K562 (cell line): ENCODE measurements around the gene ADSS1. TPM values are rescaled to one million over a fixed set of nuclear protein-coding genes. Genes with fewer than 3 reads are reported as not detected.

Source experiments
- ATAC-seq: fragments of 200-7000 bp; cut with Tn5 transposase; 3 replicates; pipeline ENCODE4 v1.9.1; 2020; ENCODE audit warnings: moderate library complexity
- BruUV-seq: library from RNA; stranded (reverse); fragments of 400-500 nt; replicated peaks from 2 replicates; lab custom pipeline; 2021; lab: Mats Ljungman, UMichigan
- CTCF ChIA-PET: fragments of 300-600 bp; formaldehyde crosslinking; extraction: SDS; loops from one replicate; lab custom pipeline; 2021; ENCODE audit warnings: low intra/inter-chr PET ratio; lab: Yijun Ruan, JAX
- POLR2A ChIA-PET: fragments of 300-600, 350-650 bp; sonication (Branson Sonifier 250); formaldehyde crosslinking; extraction: SDS; loops from one replicate; lab custom pipeline; 2021; ENCODE audit warnings: antibody characterized with exemption, inconsistent platforms; lab: Yijun Ruan, JAX
- DNase-seq, 4 experiments: peaks; one replicate each; pipeline versions ENCODE4 v3.0.0 to v3.0.0-alpha.2; 2011 to 2018; ENCODE audit warnings: low spot score in 3 of 4, mixed read lengths in 3 of 4; ENCODE audit errors: extremely low read depth in 1 of 4
- FAIRE-seq: peaks from 2 replicates; lab custom pipeline; 2011; peaks lifted over from hg19 to GRCh38; lab: Jason Lieb, UNC
- H2AFZ ChIP-seq: 2 replicates; pipeline ENCODE4 v1.6.0; 2011; ENCODE audit warnings: low read depth, low read length, control low read depth, inconsistent platforms
- H3K27ac ChIP-seq: fragments of 200-600 bp; 3 replicates; pipeline ENCODE4 v1.8.0; 2011; ENCODE audit warnings: low read depth, mild to moderate bottlenecking, control low read depth, inconsistent platforms, low read length, moderate library complexity, mixed read lengths; ENCODE audit errors: extremely low read depth
- H3K27me3 ChIP-seq, 2 experiments: fragments of 300-600 bp in 1 of 2; 2 replicates in 1 of 2; 3 replicates in 1 of 2; pipeline versions ENCODE4 v1.6.0 to v1.8.0; 2011; ENCODE audit warnings: inconsistent platforms in 2 of 2, low read length in 2 of 2, mild to moderate bottlenecking in 1 of 2, mixed read lengths in 1 of 2, moderate library complexity in 1 of 2; ENCODE audit not compliant: control insufficient read depth in 2 of 2, insufficient read depth in 2 of 2
- H3K36me3 ChIP-seq: fragments of 300-600 bp; 3 replicates; pipeline ENCODE4 v1.8.0; 2011; ENCODE audit warnings: mild to moderate bottlenecking, low read length, inconsistent platforms; ENCODE audit not compliant: control insufficient read depth, insufficient read depth
- H3K4me1 ChIP-seq, 2 experiments: fragments of 200-600 bp in 1 of 2; replicated peaks in 1 of 2; 2 replicates in 1 of 2; 3 replicates in 1 of 2; pipeline versions ENCODE4 v1.5.1 to v1.8.0; 2011; ENCODE audit warnings: inconsistent platforms in 2 of 2, low read length in 2 of 2, mild to moderate bottlenecking in 1 of 2, mixed read lengths in 1 of 2, moderate library complexity in 1 of 2; ENCODE audit not compliant: control insufficient read depth in 2 of 2, insufficient read depth in 2 of 2
- H3K4me2 ChIP-seq: 2 replicates; pipeline ENCODE4 v1.6.1; 2011; ENCODE audit warnings: low read length, control low read depth, inconsistent platforms, mixed read lengths; ENCODE audit not compliant: insufficient read depth
- H3K4me3 ChIP-seq: fragments of 200-600 bp; sonication (generic), shearing (Covaris generic); 2 replicates; pipeline ENCODE4 v1.5.1; 2016; ENCODE audit warnings: control low read depth, inconsistent platforms
- H3K79me2 ChIP-seq: fragments of 200-600 bp; 3 replicates; pipeline ENCODE4 v1.8.0; 2011; ENCODE audit warnings: low read length, inconsistent platforms; ENCODE audit not compliant: control insufficient read depth, insufficient read depth
- H3K9ac ChIP-seq, 2 experiments: 2 replicates each; pipeline versions ENCODE4 v1.6.0 to v1.6.1; 2011; ENCODE audit warnings: low read depth in 2 of 2, low read length in 2 of 2, control low read depth in 1 of 2, inconsistent platforms in 1 of 2, mild to moderate bottlenecking in 1 of 2, mixed read lengths in 1 of 2; ENCODE audit not compliant: insufficient read depth in 1 of 2
- H3K9me1 ChIP-seq: one replicate; pipeline ENCODE4 v1.6.0; 2011; ENCODE audit warnings: inconsistent platforms, mild to moderate bottlenecking, low read length, moderate library complexity; ENCODE audit not compliant: control insufficient read depth, insufficient read depth
- H3K9me3 ChIP-seq: replicated peaks from 2 replicates; pipeline ENCODE4 v1.5.1; 2011; ENCODE audit warnings: low read depth, low read length, inconsistent platforms; ENCODE audit not compliant: control insufficient read depth, insufficient read depth
- H4K20me1 ChIP-seq: replicated peaks from 2 replicates; pipeline ENCODE4 v1.6.1; 2011; ENCODE audit warnings: low read length, inconsistent platforms, mixed read lengths; ENCODE audit not compliant: control insufficient read depth, insufficient read depth
- ARID1B ChIP-seq: fragments of 450-650 bp; IDR thresholded peaks from 2 replicates; pipeline ENCODE4 v1.6.1; 2016; ENCODE audit warnings: antibody characterized with exemption, mild to moderate bottlenecking, inconsistent platforms
- BCOR ChIP-seq: fragments of 450-650 bp; IDR thresholded peaks from 2 replicates; pipeline ENCODE4 v1.6.1; 2016
- POLR2G ChIP-seq: fragments of 200-400 bp; formaldehyde crosslinking; IDR thresholded peaks from 2 replicates; pipeline ENCODE4 v1.6.1; 2017; ENCODE audit warnings: low read depth, mild to moderate bottlenecking, antibody characterized with exemption, low read length, moderate library complexity
- ZNF143 ChIP-seq: sonication (generic); formaldehyde crosslinking; IDR thresholded peaks from 2 replicates; pipeline ENCODE4 v1.9.0; 2022; ENCODE audit warnings: mild to moderate bottlenecking, missing genetic modification reagents
- ZNF699 ChIP-seq: fragments of 250-450 bp; sonication (Bioruptor Pico); IDR thresholded peaks from 2 replicates; pipeline ENCODE4 v1.8.0; 2021; ENCODE audit warnings: mild to moderate bottlenecking, moderate library complexity; ENCODE audit not compliant: insufficient replicate concordance
- WGBS: fragments of 100-300 bp; shearing (Covaris generic); methylation state at CpG from one replicate; pipeline ENCODE4 v1.1.6; 2016; ENCODE audit warnings: low coverage, mixed read lengths; ENCODE audit not compliant: insufficient coverage; ENCODE audit errors: missing lambda C conversion rate; 5-methylcytosine and 5-hydroxymethylcytosine counted together
- in situ Hi-C: fragments of 300-500 bp; cut with MboI; formaldehyde crosslinking; loops from 4 replicates; pipeline ENCODE4 v1.15.0; 2018; ENCODE audit warnings: inconsistent platforms, mixed read lengths
- intact Hi-C: fragments of 100-400 bp; cut with micrococcal nuclease; formaldehyde crosslinking; loops from 2 replicates; pipeline ENCODE4 v1.14.2; 2022
- polyA plus RNA-seq, 8 experiments: library from polyadenylated mRNA; depleted of rRNA in 4 of 8; stranded (reverse) in 5 of 8; unstranded in 3 of 8; fragments of >200 nt; fragmentation: Nextera tagmentation in 2 of 8; fragmentation: Illumina TruSeq in 1 of 8; extraction: Ambion mirVana in 2 of 8; extraction: Trizol in 1 of 8; gene quantifications; 2 replicates each; pipeline versions ENCODE4 v1.2.1 to v1.2.3, GENCODE V29; 2011 to 2014; ENCODE audit warnings: inconsistent platforms in 1 of 8, missing spikeins in 1 of 8
- total RNA-seq, 7 experiments: library from RNA; depleted of rRNA in 6 of 7; stranded (reverse); fragments of >200 nt in 6 of 7; fragmentation: Illumina TruSeq in 2 of 7; extraction: Trizol in 2 of 7; gene quantifications; 2 replicates each; pipeline versions ENCODE4 v1.2.1 to v1.2.3, GENCODE V29; 2011 to 2021; ENCODE audit warnings: low replicate concordance in 1 of 7

ADSS1 gene
- total and polyA plus RNA-seq, 9 of the 15 experiments (the other 6 are each of a cell fraction or from before 2014, with no cell fraction given): 0.53 to 5.9 (median 3.9) TPM

GRCh38 chr14:104775073-104775489 lies 51.1 kb downstream of the ADSS1 start:
- no peak overlapping the region for H3K4me3 ChIP-seq
- no peak for TF ChIP-seq ZNF143 (CRISPR knock-in tag)
- peak; percentile 56; the same call in 1 of the 2 replicates for TF ChIP-seq POLR2G
- no peak for DNase-seq
- H3K4me1 ChIP-seq: peaks cover 0 to 55% of the 10 kb centered on the region in 2 experiments; a peak in 2 of 5 replicates
- no peak overlapping the region for H2AFZ ChIP-seq
- H3K9me1 ChIP-seq: no peaks in the 10 kb centered on the region
- H3K79me2 ChIP-seq: no peaks in the 10 kb centered on the region
- H3K27me3 ChIP-seq: no peaks in the 10 kb centered on the region
- no peak overlapping the region for H3K27ac ChIP-seq
- no peak overlapping the region for H3K9ac ChIP-seq
- H3K36me3 ChIP-seq: peaks cover 74% of the 10 kb centered on the region; the same call in 1 of the 3 replicates
- intact Hi-C loops (no loop called here), in situ Hi-C loops (no loop called here)
- no TSS peak for BruUV-seq
- FAIRE-seq: no peak
- H4K20me1 ChIP-seq: no peaks in the 10 kb centered on the region
- peaks cover 6% of the 10 kb centered on the region; the same call in 1 of the 2 replicates for H3K9me3 ChIP-seq
- ChIA-PET POLR2A (interaction anchor here (0.6 to 1.1 kb wide), 3 partner anchors 10 to 22 kb away, joined by 3 read pairs; partner anchors contain the start of gene SIVA1), CTCF (no interaction called here)
- H3K4me2 ChIP-seq: no peak overlapping the region
- ATAC-seq: no peak
- WGBS: 98% methylated on average over 6 of the region's 13 CpGs

- Histone ChIP-seq H3K4me3 (no peak overlapping the region), H2AFZ (no peak overlapping the region), H3K79me2 (no peaks in the 10 kb centered on the region), H3K9me1 (no peaks in the 10 kb centered on the region), H3K27me3 (no peaks in the 10 kb centered on the region), H3K27ac (no peak overlapping the region), H3K36me3 (peaks cover 69% of the 10 kb centered on the region; the same call in 1 of the 3 replicates), H3K4me1 (peaks cover 0 to 50% of the 10 kb centered on the region in 2 experiments; a peak in 2 of 5 replicates), H3K4me2 (no peak overlapping the region), H3K9ac (peak overlapping the region in 1 of 2 experiments; percentile 45; a peak in 1 of 4 replicates), H3K9me3 (peaks cover under 1% of the 10 kb centered on the region; the same call in 1 of the 2 replicates), H4K20me1 (no peaks in the 10 kb centered on the region)
- TF ChIP-seq BCOR: 0 out of 2 replicates have a peak, but pooled peaks have one; percentile 7
- TF ChIP-seq ZNF699 (CRISPR knock-in tag): no peak
- TF ChIP-seq ARID1B: no peak
- no peak for ATAC-seq
- intact Hi-C loops (no loop called here), in situ Hi-C loops (no loop called here)
- POLR2A ChIA-PET: no interaction called here
- BruUV-seq: no TSS peak
- DNase-seq: no peak
- CTCF ChIA-PET: no interaction called here
- FAIRE-seq: no peak
- WGBS: 90% methylated on average over 10 of the region's 15 CpGs
Observed at GRCh38 chr14:104776481-104776880, 52.5 kb downstream of the ADSS1 start.
